Activated CD4-positive, alpha-beta T cell treated with anti-CD3 and anti-CD28 coated beads for 24 hours (primary cell): ENCODE measurements around the gene BTNL3.
"Not testable (repeated sequence)": the region's sequence is repeated elsewhere in the genome, so short reads cannot be mapped to it uniquely, and the experiment has no call there.

Source experiments
- DNase-seq, 2 donors: peaks; one replicate each; pipeline ENCODE4 v3.0.0-alpha.2; 2020; ENCODE audit warnings: low read depth in 2 of 2

BTNL3 gene, protein sequence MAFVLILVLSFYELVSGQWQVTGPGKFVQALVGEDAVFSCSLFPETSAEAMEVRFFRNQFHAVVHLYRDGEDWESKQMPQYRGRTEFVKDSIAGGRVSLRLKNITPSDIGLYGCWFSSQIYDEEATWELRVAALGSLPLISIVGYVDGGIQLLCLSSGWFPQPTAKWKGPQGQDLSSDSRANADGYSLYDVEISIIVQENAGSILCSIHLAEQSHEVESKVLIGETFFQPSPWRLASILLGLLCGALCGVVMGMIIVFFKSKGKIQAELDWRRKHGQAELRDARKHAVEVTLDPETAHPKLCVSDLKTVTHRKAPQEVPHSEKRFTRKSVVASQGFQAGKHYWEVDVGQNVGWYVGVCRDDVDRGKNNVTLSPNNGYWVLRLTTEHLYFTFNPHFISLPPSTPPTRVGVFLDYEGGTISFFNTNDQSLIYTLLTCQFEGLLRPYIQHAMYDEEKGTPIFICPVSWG

DNA sequence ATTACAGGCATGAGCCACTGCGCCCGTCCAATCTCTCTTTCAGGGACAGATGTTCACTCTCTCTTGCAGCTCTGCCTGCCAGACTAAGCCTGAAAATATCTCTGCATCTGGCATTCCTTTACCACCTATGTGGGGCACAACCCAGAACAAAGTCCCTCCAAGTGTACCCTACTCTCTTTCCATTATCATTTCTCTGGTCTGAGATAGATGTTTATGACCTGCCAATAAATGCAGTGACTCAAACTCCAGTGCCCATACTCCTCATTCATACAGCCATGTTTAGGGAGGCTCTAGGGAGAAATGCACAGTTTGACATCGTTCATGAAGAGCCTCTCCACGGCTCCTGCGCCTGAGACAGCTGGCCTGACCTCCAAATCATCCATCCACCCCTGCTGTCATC is at the start of gene BTNL3:
Gene BTNL3 (plus strand): TSS at position 255 of the 400 bp plus-strand sequence. CDS start 183 bp downstream, outside the sequence.
- DNase-seq: no peak

DNA sequence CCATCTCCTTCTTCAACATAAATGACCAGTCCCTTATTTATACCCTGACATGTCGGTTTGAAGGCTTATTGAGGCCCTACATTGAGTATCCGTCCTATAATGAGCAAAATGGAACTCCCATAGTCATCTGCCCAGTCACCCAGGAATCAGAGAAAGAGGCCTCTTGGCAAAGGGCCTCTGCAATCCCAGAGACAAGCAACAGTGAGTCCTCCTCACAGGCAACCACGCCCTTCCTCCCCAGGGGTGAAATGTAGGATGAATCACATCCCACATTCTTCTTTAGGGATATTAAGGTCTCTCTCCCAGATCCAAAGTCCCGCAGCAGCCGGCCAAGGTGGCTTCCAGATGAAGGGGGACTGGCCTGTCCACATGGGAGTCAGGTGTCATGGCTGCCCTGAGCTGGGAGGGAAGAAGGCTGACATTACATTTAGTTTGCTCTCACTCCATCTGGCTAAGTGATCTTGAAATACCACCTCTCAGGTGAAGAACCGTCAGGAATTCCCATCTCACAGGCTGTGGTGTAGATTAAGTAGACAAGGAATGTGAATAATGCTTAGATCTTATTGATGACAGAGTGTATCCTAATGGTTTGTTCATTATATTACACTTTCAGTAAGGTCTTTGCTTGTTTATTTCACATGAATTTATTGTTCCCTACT is 38.2 kb upstream of the BTNL3 start:
- DNase-seq: no peak

DNA sequence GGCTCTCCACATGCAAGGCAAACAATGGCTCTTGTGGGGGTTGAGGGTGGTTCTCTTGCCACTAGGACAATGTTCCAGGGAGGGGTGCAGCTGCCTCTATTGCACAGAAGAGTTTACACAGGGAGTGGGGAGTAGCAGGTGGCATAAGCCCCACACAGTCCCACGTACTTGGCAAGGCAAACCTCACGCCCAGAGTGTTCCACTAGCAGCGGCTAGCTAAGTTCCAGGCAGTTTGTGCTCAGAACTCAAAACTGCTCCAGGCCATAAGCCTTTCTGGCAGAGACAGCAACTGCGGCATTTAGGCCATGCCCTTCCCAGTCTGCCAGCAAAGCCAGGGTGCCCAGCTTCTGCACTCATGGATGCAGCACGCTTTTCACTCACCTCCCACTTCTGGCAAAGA is 29.0 kb upstream of the BTNL3 start:
- no peak for DNase-seq

DNA sequence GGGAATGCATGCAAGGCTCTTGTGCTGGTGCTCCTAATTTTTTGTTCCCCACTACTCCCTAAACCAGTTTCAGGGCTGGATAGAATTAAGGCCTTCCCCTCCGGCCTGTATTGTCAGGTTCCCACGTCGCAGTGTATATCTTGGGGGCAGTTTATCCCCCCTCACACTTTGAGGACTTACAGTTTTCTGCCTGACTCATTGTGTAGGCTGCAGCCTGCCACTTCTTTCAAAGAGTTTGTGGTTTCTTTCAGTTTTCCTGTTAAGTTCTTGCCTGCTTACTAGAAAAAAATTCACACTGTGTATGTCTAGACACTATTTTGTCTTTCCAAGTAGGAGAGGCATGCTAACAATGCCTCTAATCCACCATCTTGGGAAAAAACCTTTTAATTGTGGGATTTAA is 28.4 kb upstream of the BTNL3 start:
- DNase-seq: no peak

DNA sequence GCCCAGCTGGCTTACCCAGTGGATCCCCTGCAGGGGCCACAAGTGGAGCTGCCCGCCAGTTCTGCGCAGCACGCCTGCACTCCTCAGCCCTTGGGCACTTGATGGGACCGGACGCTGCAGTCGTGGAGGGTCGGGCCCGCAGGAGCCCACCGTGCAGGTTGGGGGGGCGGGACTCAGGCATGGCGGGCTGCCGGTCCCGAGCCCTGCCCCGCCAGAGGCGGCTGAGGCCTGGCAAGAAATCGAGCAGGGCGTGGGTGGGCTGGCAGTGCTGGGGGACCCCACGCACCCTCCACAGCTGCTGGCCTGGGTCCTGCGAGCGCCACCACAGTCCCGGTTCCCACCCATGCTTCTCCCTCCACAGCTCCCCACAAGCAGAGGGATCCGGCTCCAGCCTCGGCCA is 19.2 kb upstream of the BTNL3 start:
- no peak for DNase-seq

DNA sequence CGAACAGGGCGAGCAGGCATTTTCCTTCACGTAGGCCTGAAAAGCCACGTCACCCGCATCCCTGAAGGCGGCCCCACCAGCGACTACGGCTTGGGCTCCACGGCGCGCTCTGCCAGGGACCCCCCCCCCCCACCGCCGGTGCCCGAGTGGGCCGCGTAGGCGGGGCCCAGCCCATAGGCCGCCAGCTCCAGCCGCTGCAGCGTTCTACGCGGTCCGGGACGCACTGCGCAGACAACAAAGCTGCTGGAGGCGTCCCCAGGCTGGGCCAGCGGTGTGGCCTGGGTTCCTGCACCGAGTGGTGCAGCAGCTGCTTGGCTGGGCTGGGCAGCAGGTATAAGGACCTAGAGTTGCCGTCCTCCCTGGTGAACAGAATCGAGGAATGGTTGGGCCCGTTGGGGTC is 18.3 kb upstream of the BTNL3 start:
- DNase-seq: no peak

DNA sequence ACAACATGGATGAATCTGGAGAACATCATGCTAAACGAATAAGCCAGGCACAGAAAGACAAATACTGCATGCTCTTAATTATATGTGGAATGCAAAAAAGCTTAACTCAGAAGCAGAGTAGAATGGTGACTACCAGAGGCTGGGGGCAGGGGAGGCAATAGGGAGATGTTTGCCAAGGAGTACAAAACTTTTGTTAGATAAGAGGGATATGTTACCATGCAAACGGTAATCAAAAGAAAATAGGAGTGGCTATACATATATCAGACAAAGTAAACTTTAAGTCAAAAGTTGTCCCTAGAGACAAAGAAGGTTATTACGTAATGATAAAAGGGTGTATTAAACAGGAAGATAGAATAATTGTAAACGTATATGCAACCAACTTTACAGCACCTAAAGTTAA is 17.8 kb upstream of the BTNL3 start:
- no peak for DNase-seq

DNA sequence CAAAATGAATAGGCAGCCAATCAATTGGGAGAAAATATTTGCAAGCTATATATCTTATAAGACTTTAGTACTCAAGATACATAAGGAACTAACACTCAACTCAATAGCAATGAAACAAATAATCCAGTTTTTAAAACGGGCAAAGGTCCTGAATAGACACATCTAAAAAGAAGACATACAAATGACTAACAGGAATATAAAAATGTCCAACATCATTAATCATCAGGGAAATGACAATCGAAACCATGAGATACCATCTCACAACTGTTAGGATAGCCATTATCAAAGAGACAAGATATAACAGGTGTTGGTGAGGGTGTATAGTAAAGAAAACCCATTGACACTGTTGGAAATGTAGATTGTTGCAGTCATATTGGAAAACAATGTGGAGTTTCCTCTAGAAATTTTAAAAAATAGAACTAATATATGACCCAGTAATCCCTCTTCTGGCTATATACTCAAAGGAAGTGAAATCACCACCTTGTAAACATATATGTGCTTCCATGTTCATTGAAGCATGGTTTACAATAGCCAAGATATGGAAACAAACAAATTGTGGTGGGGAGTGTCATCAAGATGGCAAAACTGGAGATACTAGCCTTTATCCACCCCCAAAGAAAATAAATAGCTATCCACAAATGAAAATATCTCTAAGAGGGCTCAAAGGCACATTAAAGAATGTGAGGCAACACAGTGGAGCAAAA is 13.9 kb upstream of the BTNL3 start:
- no peak for DNase-seq

DNA sequence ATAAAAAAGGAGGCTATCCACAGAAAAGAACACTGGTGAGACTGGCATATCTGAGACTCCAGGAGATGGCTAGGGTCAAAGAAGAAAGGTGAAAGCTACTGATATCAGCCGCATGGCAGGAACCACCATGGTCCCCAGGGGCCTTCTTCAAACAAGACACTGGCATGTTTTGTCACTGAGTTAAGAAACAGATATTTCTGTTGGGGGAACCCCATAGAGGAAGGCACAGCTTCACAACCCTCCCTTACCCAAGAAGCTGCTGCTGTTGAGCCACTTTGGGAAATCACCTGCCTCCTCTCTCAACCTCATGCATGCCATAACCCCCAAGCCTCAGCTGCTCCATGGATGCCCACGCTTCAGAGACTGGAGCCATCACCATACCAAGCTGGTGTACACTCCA is 13.3 kb upstream of the BTNL3 start:
- DNase-seq: no peak

DNA sequence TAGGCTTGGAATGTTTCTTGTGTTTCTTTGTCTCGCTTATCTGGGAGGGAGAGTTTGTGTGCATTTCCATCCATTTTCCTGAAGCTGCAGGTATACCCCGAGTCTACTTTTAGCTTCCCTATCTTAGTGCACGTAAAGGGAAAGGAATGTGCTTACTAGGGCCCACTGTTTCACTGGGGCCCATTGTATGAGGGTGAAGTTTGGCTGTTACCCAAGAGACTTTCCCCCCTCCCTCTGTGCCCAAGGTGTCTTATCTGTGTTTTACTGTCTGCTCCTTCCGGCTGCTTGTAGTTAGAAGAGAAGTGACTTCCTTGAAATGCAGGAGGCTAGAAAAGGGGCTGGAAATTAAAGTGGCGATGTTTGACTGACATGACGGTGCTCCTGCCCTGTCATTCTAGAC is 12.1 kb upstream of the BTNL3 start:
- no peak for DNase-seq

DNA sequence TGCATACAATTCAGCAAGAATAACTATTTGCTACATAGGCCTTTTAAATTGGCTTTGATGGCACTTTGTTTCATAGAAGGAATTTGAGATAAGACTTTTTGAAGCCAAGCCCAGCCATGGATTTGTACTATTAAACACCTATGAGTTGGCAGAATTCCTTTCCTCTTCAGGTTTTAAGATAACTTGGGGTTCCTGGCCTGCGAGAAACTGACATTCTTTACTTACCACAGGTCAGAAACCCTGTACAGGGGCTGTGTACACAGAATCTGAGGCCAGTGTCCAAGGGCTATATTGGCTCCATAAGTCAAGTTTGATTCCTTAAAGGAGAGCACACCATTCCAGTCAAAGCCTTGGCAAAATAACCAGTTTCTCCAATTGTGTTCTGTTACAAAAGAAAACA is 10.8 kb upstream of the BTNL3 start:
- no peak for DNase-seq

DNA sequence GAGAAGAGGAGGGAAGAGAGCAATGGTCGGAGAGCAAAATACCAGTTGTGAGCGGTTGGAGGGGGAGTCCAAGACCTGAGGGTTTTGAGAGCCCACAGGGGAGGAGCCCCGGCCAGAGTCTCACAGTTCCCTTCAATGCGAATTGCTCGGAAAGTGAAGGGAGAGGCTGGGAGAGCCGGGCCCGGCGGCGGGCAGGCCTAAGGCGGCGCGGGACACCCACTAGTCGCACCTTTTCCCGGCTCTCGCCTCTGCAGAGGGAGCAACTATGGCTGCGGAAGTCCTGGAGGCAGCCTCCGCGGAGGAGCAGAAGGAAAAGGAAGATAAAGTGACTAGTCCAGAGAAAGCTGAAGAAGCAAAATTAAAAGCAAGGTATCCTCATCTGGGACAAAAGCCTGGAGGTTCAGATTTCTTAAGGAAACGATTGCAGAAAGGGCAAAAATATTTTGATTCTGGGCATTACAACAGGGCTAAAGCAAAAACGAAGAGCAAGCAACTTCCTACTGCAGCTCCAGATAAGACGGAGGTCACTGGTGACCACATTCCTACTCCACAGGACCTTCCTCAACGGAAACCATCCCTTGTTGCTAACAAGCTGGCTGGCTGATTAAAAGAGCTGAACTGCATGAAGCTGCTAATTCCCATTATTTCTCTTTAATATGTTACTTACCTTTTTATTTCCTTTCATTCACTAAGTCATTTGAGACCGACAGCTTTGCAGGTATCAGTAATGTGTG is 6.5 kb upstream of the BTNL3 start:
- no peak for DNase-seq

DNA sequence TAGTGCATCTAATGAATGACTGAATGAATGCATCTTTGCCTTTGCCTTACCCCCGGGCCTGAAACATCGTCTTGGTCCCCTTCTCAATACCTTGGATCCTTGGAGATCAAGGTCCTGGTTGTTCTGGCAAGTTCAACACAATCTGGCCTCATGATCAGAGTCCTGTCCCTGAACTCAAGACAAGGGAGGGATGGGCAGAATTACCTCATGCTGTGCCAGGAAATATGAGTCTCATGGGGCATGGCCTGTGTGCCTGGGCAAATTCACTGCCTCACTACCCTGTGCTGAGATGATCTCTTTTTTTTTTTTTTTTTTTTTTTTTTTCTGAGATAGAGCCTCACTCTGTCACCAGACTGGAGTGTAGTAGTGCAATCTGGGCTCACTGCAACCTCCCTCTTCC is 630 bp upstream of the BTNL3 start:
- DNase-seq: no peak

DNA sequence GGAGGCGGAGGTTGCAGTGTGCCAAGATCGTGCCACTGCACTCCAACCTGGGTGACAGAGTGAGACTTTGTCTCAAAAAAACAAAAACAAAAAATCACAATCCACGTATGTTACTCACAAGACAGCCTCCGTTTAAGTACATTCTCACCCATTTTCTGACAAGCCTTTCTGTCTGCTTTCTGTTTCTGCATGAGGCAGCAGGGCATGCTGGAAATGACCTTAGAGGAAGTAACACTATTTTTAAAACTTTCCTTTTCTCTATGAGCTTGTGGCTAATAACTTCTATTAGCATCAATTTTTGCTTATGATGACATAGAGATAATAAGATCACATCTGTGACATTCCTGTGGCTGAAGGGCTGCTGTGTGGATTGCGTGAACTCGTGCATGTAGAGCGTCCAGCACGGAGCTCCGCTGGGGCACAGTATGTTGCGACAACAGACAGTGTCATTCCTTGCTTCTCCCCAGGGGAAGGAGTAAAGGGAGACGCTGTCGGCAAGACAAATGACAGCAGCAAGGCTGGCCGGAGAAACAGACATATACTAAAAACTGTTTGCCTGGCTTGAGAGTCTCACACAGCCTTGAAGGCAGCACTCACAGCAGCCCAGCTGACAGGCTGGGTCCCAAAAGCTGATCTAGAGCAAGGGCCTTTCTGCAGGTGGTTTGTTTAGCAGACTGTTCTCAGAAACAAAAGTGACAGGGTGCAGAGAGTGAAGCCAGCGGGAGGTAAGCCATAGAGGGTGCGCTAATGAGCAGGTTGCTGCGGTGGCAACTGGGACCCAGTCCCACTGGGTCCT is 1.6 kb downstream of the BTNL3 start:
- no peak for DNase-seq

DNA sequence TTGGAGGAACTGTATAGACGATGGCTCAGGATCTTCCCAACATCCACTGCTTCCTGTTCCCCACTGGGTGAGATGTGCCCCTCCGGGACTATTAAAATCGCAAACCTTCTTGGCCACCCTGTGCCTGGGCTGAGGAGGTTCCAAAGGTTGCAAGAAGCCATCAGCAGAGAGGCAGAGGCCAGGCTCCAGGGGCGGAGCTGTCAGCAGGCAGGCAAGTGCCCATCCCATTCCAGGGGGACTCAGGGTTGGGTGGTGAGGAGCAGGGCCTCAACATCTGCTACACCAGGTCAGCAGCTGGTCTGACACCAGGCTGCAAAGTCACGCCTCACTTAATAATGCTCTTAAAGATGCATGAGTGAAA is 2.2 kb downstream of the BTNL3 start:
- DNase-seq: no peak

DNA sequence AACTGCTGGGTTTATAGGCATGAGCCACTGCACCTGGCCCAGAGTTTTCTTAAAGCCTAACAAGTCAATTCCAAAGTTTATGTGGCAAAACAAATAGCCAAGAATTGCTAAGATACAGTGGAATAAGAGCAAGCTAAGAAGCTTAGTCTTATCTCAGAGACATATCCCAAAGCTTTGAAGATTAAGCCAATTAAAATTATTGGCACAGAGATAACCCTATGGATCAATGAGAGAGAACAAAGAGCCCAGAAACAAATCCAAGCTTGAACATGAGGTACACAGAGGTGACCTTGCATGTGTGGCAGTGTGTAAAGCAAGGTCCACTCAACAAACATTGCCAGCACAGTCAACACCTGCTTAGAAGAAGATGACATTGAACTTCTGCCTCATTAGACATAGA is 13.3 kb downstream of the BTNL3 start:
- DNase-seq: no peak

DNA sequence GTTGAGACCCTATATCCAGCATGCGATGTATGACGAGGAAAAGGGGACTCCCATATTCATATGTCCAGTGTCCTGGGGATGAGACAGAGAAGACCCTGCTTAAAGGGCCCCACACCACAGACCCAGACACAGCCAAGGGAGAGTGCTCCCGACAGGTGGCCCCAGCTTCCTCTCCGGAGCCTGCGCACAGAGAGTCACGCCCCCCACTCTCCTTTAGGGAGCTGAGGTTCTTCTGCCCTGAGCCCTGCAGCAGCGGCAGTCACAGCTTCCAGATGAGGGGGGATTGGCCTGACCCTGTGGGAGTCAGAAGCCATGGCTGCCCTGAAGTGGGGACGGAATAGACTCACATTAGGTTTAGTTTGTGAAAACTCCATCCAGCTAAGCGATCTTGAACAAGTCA is 17.1 kb downstream of the BTNL3 start:
- DNase-seq: no peak

DNA sequence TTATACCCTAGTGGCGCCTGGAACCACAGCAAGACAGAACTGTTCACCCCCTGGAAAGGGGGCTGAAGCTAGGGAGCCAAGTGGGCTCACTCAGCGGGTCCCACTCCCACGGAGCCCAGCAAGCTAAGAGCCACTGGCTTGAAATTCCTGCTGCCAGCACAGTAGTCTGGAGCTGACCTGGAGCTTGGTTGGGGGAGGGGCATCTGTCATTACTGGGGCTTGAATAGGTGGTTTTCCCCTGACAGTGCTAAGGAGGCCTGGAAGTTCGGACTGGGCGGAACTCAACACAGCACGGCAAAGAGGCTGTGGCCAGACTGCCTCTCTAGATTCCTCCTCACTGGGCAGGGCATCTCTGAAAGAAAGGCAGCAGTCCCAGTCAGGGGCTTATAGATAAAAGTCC is 19.5 kb downstream of the BTNL3 start:
- DNase-seq: no peak

DNA sequence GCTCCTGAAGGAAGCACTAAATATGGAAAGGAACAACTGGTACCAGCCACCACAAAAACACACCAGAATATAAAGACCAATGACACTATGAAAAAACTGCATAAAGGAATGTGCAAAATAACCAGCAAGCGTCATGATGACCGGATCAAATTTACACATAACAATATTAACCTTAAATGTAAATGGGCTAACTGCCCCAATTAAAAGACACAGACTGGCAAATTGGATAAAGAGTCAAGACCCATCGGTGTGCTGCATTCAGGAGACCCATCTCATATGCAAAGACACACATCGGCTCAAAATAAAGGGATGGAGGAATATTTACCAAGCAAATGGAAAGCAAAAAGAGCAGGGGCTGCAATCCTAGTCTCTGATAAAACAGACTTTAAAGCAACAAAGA is 21.4 kb downstream of the BTNL3 start:
- not testable (repeated sequence) for DNase-seq

DNA sequence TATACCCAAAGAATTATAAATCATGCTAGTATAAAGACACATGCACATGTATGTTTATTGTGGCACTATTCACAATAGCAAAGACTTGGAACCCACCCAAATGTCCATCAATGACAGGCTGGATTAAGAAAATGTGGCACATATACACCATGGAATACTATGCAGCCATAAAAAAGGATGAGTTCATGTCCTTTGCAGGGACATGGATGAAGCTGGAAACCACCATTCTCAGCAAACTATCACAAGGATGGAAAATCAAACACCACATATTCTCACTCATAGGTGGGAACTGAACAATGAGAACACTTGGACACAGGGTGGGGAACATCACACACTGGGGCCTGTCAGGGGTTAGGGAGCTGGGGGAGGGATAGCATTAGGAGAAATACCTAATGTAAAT is 26.0 kb downstream of the BTNL3 start:
- DNase-seq: not testable (repeated sequence)

DNA sequence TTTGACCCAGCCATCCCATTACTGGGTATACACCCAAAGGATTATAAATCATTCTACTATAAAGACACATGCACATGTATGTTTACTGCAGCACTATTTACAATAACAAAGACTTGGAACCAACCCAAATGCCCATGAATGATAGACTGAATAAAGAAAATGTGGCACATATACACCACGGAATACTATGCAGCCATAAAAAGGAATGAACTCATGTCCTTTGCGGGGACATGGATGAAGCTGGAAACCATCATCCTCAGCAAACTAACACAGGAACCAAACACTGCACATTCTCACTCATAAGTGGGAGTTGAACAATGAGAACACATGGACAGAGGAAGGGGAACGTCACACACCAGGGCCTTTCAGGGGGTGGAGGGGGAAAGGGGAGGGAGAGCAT is 28.8 kb downstream of the BTNL3 start:
- not testable (repeated sequence) for DNase-seq
